HG03045 (cell line): Measurements from ENCODE around the gene BACH2.
A peak's percentile ranks its signal among the peaks of the same experiment; 100 is the strongest.
"Not testable (repeated sequence)": the region's sequence is repeated elsewhere in the genome, so short reads cannot be mapped to it uniquely, and the experiment has no call there.

Source experiments
- ATAC-seq: cut with Tn5 transposase; IDR thresholded peaks from one replicate; pipeline ENCODE4 v1.9.1; 2021; ENCODE audit warnings: mild to moderate bottlenecking, moderate library complexity; ENCODE audit not compliant: unreplicated experiment

The BACH2 gene

DNA sequence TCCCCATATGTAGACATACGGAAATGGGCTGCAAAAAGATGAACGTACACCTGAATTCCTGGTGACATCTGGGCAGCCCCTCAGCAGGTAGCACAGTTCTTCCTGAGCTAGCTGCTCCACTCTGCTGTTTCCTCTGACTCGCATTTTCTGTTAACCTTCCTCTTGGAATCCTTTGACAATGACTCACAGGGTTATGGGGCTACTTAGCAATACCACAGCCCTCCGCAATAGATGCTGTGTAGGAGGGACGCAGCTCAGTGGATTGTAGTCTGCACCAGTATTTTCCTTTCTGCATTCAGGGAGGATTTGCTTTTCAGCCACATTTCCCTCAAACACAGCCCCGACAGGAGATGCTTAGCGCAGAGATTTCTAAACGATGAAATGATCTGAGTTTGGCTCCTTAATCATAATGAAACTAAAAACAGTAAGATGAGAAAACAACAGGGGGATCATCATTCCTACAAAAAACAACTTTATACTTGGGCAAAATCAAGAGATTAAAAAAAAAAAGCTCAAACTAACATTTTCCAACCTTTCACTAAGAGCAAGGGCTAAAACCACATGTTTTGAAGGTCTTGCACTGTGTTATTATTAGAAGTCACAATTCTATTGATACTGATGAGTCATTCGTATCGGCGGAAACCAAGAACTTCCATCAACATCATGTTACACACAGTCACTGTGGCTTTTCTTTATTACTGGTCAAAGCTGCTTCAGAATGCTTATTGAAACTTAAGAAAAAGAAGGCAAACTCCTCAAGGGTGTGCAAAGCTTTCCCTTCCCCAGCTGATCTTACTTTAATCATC, 12.2 kb downstream of the BACH2 start:
- ATAC-seq: peak; percentile 85

- not testable (repeated sequence) for ATAC-seq
Measured at GRCh38 chr6:90282265-90282664, 14.4 kb downstream of the BACH2 start.

DNA sequence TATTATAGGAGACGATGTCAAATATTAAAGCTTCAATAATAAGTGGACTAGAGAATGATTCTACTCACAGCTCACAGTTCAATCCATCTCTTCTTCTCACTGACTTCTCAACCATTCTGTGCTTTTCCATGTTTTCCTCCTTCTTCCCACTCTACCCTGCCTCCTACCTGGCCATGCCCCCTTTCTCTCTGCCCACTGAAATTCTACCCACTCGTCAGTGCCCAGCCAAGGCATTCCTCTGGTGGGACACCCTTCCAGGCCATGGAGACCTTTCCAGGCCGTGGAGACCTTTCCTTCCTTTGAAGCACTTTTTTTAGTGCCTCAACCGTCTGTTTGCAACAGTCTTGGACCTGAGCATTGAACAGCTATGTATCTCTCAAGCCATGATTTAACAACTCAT, 18.5 kb downstream of the BACH2 start:
- ATAC-seq: no peak

- no peak for ATAC-seq
Measured at GRCh38 chr6:90277302-90278011, 19.2 kb downstream of the BACH2 start.

DNA sequence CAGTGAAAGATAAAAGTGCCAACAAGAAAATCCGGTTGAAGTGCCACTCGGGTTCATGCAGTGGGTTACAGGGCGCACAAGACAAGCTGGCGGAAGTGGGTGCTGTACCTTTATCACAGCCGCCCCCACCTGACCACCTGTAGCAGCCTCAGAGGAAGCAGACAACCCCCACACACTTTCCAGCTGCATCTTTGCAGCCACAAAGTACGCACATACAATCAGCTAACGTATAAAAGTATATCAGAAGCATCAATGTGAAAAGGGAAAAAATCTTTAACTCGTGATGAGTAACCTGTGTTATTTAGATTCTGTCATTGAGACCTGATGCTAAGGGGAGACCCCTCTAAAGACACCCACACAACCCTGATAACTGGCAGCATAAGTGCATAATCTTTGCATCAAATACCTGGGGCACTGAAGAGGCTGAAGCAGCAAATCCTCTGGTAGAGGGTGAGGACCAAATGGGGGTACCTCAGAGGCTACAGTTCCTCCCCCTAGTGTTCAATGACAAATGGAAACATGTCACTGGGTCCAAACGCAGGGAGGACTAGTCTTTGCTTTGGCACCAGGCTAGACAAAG, 22.1 kb downstream of the BACH2 start:
- no peak for ATAC-seq

DNA sequence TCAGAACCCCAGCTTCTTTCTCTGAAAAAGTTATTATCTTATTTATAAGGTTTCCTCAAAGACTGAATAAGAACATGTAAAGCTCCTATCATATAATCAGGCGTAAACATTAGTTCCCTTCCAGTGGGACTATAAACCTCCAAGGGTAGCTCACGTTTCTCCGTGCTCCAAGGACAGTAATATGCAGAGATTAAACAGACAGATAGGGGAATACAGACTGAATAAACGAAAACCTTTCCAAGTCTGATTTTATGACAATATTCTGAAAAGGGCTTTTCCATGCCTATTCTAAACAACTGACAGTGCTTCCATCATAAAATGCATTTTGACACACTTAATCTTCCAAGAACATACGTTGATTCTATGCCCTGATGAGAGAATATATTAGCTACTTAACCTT, 22.8 kb downstream of the BACH2 start:
- ATAC-seq: no peak

- ATAC-seq: no peak
Measured at GRCh38 chr6:90272895-90273294, 23.7 kb downstream of the BACH2 start.

GRCh38 chr6:90271831-90272230, 24.8 kb downstream of the BACH2 start:
- ATAC-seq: no peak

- ATAC-seq: no peak
Measured at GRCh38 chr6:90269334-90269733, 27.3 kb downstream of the BACH2 start.

GRCh38 chr6:90268178-90268577, 28.5 kb downstream of the BACH2 start:
- ATAC-seq: no peak

DNA sequence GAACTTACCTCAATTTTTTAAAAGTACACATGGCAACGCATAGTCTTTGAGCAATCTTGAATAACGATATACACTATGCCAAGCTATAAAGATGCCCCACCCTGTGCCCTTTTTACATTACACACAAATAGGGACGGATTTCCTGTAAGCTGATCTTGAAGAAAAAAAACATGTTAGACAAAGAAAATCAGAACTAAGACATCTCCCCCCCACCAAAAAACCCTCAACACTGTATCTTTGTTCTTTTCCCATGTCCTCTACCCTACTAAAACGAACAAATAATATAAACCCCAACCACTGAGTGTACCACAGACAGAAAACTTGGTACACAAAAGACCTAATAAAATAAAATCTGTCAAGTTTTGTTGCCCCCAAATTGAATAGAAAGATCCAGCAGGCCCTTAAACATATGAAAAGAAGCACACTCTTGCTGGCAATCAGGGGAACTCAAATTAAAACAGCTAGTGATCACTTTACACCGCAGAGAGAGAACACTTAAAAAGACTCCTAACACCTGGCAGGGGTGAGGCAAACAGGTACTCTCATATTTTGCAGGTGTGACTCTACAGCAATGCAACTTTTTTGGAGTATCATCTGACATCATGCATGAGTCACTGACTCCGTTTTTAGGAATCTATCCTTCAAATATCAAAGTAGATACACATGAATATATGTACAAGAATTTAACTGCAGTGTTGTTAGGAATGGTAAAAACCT, 29.6 kb downstream of the BACH2 start:
- no peak for ATAC-seq

DNA sequence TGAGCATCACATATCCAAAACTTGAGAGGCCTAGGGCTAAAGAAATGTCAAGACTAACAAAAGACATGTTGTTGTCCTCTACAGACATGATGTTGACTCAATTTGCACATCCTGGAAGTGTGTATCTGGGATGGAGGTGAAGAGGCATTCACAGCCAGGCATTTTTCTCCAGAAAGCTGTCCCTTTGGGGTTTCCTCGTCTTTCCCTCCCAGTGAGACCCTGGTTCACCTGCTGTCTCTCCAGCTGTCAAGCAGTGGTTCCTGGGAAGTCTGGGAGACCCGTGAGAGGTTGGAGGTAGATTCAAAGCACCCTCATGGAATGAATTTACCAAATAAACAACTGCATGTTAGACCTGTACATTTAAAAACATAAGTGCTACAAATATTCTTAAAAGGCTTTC, 32.1 kb downstream of the BACH2 start:
- no peak for ATAC-seq

GRCh38 chr6:90263633-90264032, 33.0 kb downstream of the BACH2 start:
- no peak for ATAC-seq

DNA sequence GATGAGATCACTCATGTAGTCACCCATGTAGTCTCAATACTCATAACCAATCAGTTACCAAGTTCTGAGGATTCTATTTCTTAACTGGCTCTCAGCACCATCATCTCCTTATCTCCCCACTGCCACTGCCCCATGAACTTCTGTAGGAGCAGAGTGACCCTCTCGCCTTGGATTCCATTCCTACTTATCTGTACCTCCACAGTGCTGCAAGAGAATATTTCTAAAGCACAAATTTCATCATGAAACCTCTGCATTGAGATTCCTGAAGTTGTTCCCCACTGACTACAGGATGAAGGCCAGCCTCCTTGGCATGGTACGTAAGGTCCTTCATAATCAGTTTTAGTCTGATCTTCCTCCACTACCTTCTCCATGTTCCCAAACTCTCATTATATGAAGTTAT, 34.8 kb downstream of the BACH2 start:
- no peak for ATAC-seq

- ATAC-seq: no peak
Measured at GRCh38 chr6:90257486-90257738, 39.2 kb downstream of the BACH2 start.

GRCh38 chr6:90256698-90257485, 39.8 kb downstream of the BACH2 start:
- ATAC-seq: no peak

- ATAC-seq: no peak
Measured at GRCh38 chr6:90253631-90254030, 43.0 kb downstream of the BACH2 start.

GRCh38 chr6:90251295-90251992, 45.2 kb downstream of the BACH2 start:
- ATAC-seq: peak; percentile 92

GRCh38 chr6:90250405-90250804, 46.2 kb downstream of the BACH2 start:
- no peak for ATAC-seq

DNA sequence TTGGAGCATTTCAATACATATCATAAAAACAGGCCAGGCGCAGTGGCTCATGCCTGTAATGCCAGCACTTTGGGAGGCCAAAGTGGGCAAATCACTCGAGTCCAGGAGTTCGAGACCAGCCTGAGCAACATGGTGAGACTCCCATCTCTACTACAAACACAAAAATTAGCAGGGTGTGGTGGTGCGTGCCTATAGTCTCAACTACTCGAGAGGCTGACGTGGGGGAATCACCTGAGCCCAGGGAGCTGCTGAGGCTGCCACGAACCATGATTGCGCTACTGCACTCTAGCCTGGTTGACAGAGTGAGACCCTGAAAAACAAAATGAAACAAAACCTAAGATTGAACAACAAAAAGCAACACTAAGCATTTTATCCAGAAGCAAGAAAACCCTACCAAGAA, 47.2 kb downstream of the BACH2 start:
- ATAC-seq: no peak
